Gastrocnemius medialis (tissue), 4 donors: ENCODE measurements around the gene RFXAP.

Experiments
- CTCF ChIP-seq, 5 experiments: fragments of 450-650 bp in 3 of 5; fragments of 200-600 bp in 2 of 5; sonication (generic) in 2 of 5; IDR thresholded peaks in 4 of 5; conservative IDR thresholded peaks in 1 of 5; 1 replicate in 4 of 5; 2 replicates in 1 of 5; pipeline ENCODE4 v1.5.1; 2016 to 2019; ENCODE audit warnings: antibody characterized with exemption in 5 of 5, mild to moderate bottlenecking in 3 of 5, moderate library complexity in 3 of 5
- POLR2A ChIP-seq, 2 donors: fragments of 450-650 bp; IDR thresholded peaks; one replicate each; pipeline ENCODE4 v1.6.1; 2017; ENCODE audit warnings: antibody characterized with exemption in 2 of 2, mild to moderate bottlenecking in 2 of 2, moderate library complexity in 2 of 2

- TF ChIP-seq CTCF (IDR thresholded peaks at IDR 0.05 in 4 of 5, conservative IDR thresholded peaks at IDR 0.05 in 1 of 5) (no peak), POLR2A (IDR thresholded peaks at IDR 0.05) (no peak)
Observed at GRCh38 chr13:36875961-36876360, 56.9 kb downstream of the RFXAP start.
